Tibial nerve (tissue), 4 donors: ENCODE data around the gene RNU6-1. TPM values are rescaled to one million over a fixed set of nuclear protein-coding genes. Genes with fewer than 3 reads are reported as not detected.

Source experiments
- DNase-seq, 2 donors: peaks; one replicate each; pipeline ENCODE4 v3.0.0-alpha.2; 2019; ENCODE audit warnings: low spot score in 2 of 2
- H3K27ac ChIP-seq, 4 donors: fragments of 200-600 bp; sonication (generic) in 3 of 4; one replicate each; pipeline ENCODE4 v1.5.1; 2017 to 2019; ENCODE audit warnings: mild to moderate bottlenecking in 1 of 4
- H3K27me3 ChIP-seq, 2 donors: fragments of 200-600 bp; sonication (generic) in 1 of 2; one replicate each; pipeline versions ENCODE4 v1.5.1 to v1.6.0; 2017 to 2019
- H3K36me3 ChIP-seq, 3 donors: fragments of 200-600 bp; sonication (generic); one replicate each; pipeline ENCODE4 v1.5.1; 2018 to 2019
- H3K4me1 ChIP-seq, 4 donors: fragments of 200-600 bp; sonication (generic) in 3 of 4; one replicate each; pipeline ENCODE4 v1.5.1; 2017 to 2019
- H3K4me3 ChIP-seq, 4 donors: fragments of 200-600 bp; sonication (generic) in 3 of 4; one replicate each; pipeline ENCODE4 v1.5.1; 2017 to 2019; ENCODE audit warnings: mild to moderate bottlenecking in 1 of 4, moderate library complexity in 1 of 4
- H3K9me3 ChIP-seq, 4 donors: fragments of 200-600 bp; sonication (generic) in 3 of 4; one replicate each; pipeline ENCODE4 v1.5.1; 2017 to 2019
- EP300 ChIP-seq, 2 donors: sonication (generic); formaldehyde crosslinking; IDR thresholded peaks; one replicate each; pipeline ENCODE4 v1.6.1; 2017; ENCODE audit warnings: antibody characterized with exemption in 2 of 2, mild to moderate bottlenecking in 1 of 2
- POLR2A ChIP-seq, 2 donors: fragments of 450-650 bp; IDR thresholded peaks; one replicate each; pipeline ENCODE4 v1.6.1; 2017; ENCODE audit warnings: antibody characterized with exemption in 2 of 2, mild to moderate bottlenecking in 2 of 2, moderate library complexity in 2 of 2
- WGBS, 2 donors: methylation state at CpG; one replicate each; pipeline ENCODE4 v1.1.5; 2018; 5-methylcytosine and 5-hydroxymethylcytosine counted together
- total RNA-seq, 4 donors: library from RNA; depleted of rRNA; stranded (reverse); fragments of >200 nt; gene quantifications; one replicate each; pipeline ENCODE4 v1.1.0, GENCODE V29; 2016
- TF ChIP-seq, protein P1 (sequence below), 5 experiments: fragments of 200-600 bp in 3 of 5; fragments of 450-650 bp in 2 of 5; sonication (generic) in 3 of 5; IDR thresholded peaks; one replicate each; pipeline ENCODE4 v1.5.1; 2016 to 2019; ENCODE audit warnings: antibody characterized with exemption in 5 of 5, mild to moderate bottlenecking in 3 of 5, moderate library complexity in 2 of 5

RNU6-1 gene
- total RNA-seq, 4 donors from 2014 or later, result not detected

DNA sequence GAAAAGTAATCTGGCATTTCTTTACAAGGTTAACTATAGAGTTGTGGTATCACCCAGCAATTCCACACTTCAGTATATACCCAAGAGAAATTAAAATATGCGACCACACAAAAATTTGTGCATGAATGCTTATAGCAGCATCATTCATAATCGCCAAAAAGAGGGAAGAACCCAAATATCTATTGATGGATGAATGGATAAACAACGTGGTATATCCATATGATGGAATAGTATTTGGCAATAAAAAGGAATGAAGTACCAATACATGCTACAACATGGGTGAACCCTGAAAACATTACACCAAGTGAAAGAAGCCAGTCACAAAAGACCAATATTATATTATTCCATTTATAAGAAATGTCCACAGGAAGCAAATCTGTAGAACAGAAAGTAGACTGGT is 23.2 kb downstream of the RNU6-1 start:
- peaks cover 0 to 25% (median 0%) of the 10 kb centered on the region in 4 donors for H3K4me1 ChIP-seq
- no peak overlapping the region for H3K4me3 ChIP-seq
- H3K9me3 ChIP-seq, result peaks cover 0 to 25% (median 2%) of the 10 kb centered on the region in 4 donors
- WGBS, 2 donors, result 94 to 97% methylated on average over 3 of the region's 3 CpGs
- DNase-seq, result no peak
- H3K36me3 ChIP-seq, result peaks cover 0 to 32% (median 0%) of the 10 kb centered on the region in 3 donors
- H3K27ac ChIP-seq, result no peak overlapping the region
- peaks cover 5 to 79% of the 10 kb centered on the region in 2 donors for H3K27me3 ChIP-seq
- TF ChIP-seq, protein P1, sequence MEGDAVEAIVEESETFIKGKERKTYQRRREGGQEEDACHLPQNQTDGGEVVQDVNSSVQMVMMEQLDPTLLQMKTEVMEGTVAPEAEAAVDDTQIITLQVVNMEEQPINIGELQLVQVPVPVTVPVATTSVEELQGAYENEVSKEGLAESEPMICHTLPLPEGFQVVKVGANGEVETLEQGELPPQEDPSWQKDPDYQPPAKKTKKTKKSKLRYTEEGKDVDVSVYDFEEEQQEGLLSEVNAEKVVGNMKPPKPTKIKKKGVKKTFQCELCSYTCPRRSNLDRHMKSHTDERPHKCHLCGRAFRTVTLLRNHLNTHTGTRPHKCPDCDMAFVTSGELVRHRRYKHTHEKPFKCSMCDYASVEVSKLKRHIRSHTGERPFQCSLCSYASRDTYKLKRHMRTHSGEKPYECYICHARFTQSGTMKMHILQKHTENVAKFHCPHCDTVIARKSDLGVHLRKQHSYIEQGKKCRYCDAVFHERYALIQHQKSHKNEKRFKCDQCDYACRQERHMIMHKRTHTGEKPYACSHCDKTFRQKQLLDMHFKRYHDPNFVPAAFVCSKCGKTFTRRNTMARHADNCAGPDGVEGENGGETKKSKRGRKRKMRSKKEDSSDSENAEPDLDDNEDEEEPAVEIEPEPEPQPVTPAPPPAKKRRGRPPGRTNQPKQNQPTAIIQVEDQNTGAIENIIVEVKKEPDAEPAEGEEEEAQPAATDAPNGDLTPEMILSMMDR (IDR thresholded peaks at IDR 0.05), result no peak
- no peak for TF ChIP-seq POLR2A (IDR thresholded peaks at IDR 0.05)
- no peak for TF ChIP-seq EP300 (IDR thresholded peaks at IDR 0.05)

DNA sequence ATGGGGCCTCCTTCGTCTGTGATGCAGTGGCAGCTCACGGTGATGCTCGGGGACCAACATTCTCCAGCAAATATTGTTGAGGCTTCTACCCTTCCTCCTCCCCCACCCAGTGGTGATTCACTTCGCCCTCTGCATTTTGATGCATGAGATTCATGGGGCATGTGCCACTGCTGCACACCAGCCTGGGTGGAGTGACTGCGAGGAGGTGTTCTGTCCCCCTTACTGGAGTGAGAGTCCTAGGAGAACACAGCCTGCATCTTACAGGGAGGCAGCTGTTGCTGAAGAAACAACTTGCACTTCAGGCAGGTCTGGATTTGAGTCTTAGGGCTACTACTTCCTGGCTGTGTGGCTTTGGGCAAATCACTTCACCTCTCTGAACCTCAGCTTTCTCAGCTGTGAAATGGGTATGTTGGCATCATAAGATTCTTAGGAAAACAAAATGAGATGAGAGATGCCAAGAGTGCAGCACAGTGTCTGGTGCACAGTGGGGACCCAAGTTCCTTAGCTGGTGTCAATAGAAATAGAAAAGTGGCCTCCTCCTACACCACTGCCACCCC is 24.7 kb downstream of the RNU6-1 start:
- peaks cover 0 to 25% (median 2%) of the 10 kb centered on the region in 4 donors for H3K9me3 ChIP-seq
- H3K4me3 ChIP-seq, result no peak overlapping the region
- 80 to 96% methylated on average over 4 to 5 of the region's 5 CpGs for WGBS, 2 donors
- peaks cover 0 to 74% of the 10 kb centered on the region in 2 donors for H3K27me3 ChIP-seq
- no peak for DNase-seq
- peaks cover 0 to 9% (median 0%) of the 10 kb centered on the region in 4 donors for H3K4me1 ChIP-seq
- no peak overlapping the region for H3K27ac ChIP-seq
- H3K36me3 ChIP-seq, result peaks cover 0 to 42% (median 0%) of the 10 kb centered on the region in 3 donors
- TF ChIP-seq EP300 (IDR thresholded peaks at IDR 0.05), result no peak
- TF ChIP-seq, protein P1 (IDR thresholded peaks at IDR 0.05), result no peak
- TF ChIP-seq POLR2A (IDR thresholded peaks at IDR 0.05), result no peak

DNA sequence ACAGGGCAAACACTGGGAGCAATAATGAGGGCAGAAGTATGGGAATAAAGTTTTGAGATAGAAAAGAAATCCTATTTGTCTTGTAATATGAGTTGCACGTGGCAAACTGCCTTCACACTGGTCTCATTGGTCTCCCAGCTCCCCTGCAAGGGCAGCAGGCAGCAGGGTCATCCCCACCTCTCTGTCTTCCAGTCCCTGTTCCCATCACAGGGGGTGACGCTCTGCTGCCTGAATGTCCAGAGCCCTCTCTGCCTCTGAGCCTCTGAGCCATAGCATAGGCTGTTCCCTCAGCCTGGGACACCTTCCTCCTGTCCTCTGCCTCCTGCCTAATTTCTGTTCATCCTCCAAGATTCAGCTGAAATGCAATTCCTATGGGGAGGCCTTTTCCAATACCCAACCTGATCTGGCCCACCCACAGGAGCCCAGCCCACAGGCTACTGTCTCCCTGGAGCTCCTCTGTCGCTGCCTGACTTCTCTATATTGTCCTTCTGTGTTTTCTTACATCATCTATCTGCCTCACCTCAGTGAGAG is 26.7 kb downstream of the RNU6-1 start:
- Histone ChIP-seq H3K27me3 (peaks cover 0 to 54% of the 10 kb centered on the region in 2 donors), H3K4me3 (no peak overlapping the region), H3K27ac (no peak overlapping the region), H3K9me3 (peaks cover 0 to 25% (median 2%) of the 10 kb centered on the region in 4 donors), H3K4me1 (no peaks in the 10 kb centered on the region), H3K36me3 (peaks cover 0 to 60% (median 0%) of the 10 kb centered on the region in 3 donors)
- TF ChIP-seq POLR2A (IDR thresholded peaks at IDR 0.05), result no peak
- TF ChIP-seq EP300 (IDR thresholded peaks at IDR 0.05), result no peak
- TF ChIP-seq, protein P1 (IDR thresholded peaks at IDR 0.05), result no peak
- no peak for DNase-seq
- WGBS, 2 donors, result 71 to 79% methylated on average over 3 of the region's 3 CpGs

DNA sequence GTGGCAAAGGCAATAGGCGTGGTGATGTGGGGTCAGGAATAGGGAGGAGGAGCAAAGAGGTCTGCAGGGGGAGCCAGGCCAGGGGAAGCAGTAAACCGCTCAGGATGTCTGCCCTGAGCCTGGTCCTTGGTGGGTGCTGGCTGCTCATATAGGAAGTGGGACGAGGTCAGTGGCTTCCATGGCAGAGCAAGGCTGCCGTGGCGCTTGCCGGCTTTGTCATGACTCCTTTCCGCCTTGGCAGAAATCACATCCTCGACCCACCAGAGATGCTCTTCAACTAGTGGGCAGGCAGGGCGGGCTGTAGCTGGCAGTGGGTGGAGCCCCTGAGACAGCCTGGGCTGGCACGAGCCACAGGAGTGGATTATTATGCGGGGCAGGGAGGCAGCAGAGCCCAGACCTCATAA is 27.6 kb downstream of the RNU6-1 start:
- 59% methylated on average over 11 of the region's 11 CpGs for WGBS, 2 donors
- H3K4me3 ChIP-seq, result no peak overlapping the region

DNA sequence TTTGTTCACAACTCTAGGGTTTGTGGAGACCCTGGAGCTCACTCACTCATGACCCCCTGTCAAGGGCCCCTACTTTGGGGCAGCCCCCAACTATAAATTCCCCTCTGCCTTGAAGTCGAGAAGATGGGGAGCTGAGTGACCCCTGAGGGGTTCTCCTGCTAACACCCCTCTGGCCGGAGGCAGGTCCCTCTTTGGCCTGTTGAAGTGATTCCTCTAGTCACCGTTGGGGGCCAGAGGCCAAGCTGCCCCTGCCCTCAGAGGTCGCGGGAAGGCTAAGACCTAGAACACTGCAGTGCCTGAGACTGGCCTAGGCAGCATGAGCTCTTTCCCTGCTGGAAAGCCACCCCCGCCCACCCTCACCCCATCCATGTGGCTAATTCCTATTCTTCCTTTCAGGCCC is 30.0 kb downstream of the RNU6-1 start:
- no peaks in the 10 kb centered on the region for H3K4me1 ChIP-seq
- DNase-seq, result no peak
- peaks cover 0 to 81% (median 0%) of the 10 kb centered on the region in 3 donors for H3K36me3 ChIP-seq
- H3K27me3 ChIP-seq, result peaks cover 0 to 22% of the 10 kb centered on the region in 2 donors
- H3K27ac ChIP-seq, result no peak overlapping the region
- TF ChIP-seq EP300 (IDR thresholded peaks at IDR 0.05), result no peak
- TF ChIP-seq, protein P1 (IDR thresholded peaks at IDR 0.05), result no peak
- TF ChIP-seq POLR2A (IDR thresholded peaks at IDR 0.05), result no peak
- WGBS, 2 donors, result 72 to 75% methylated on average over 6 of the region's 6 CpGs
- peaks cover 0 to 4% (median 0%) of the 10 kb centered on the region in 4 donors for H3K9me3 ChIP-seq
- no peak overlapping the region for H3K4me3 ChIP-seq

More for the DNA sequence above, 27.6 kb downstream of the RNU6-1 start:
- H3K4me1 ChIP-seq, result no peaks in the 10 kb centered on the region
- H3K27ac ChIP-seq, result no peak overlapping the region
- H3K36me3 ChIP-seq, result peaks cover 0 to 69% (median 0%) of the 10 kb centered on the region in 3 donors
- peaks cover 0 to 25% (median 2%) of the 10 kb centered on the region in 4 donors for H3K9me3 ChIP-seq
- H3K27me3 ChIP-seq, result peaks cover 0 to 45% of the 10 kb centered on the region in 2 donors
- DNase-seq, result no peak
- TF ChIP-seq EP300 (IDR thresholded peaks at IDR 0.05) (no peak), POLR2A (IDR thresholded peaks at IDR 0.05) (no peak)
- TF ChIP-seq, protein P1 (IDR thresholded peaks at IDR 0.05), result no peak
